Colonic mucosa (tissue), 4 donors: Measurements from ENCODE around the gene ELMOD3. TPM values are rescaled to one million over a fixed set of nuclear protein-coding genes. Genes with fewer than 3 reads are reported as not detected.

Source experiments
- DNase-seq: peaks from one replicate; pipeline ENCODE4 v3.0.0-alpha.2; 2020
- H3K27ac ChIP-seq: fragments of 200-600 bp; one replicate; pipeline ENCODE4 v1.8.0; 2021
- H3K27me3 ChIP-seq: fragments of 200-600 bp; one replicate; pipeline ENCODE4 v1.8.0; 2021
- H3K36me3 ChIP-seq: fragments of 200-600 bp; one replicate; pipeline ENCODE4 v1.8.0; 2021
- H3K4me1 ChIP-seq: fragments of 200-600 bp; one replicate; pipeline ENCODE4 v1.8.0; 2021; ENCODE audit warnings: mild to moderate bottlenecking
- H3K4me3 ChIP-seq: fragments of 200-600 bp; one replicate; pipeline ENCODE4 v1.8.0; 2021
- H3K9ac ChIP-seq, 2 donors: one replicate each; pipeline ENCODE4 v1.7.0; 2013; ENCODE audit warnings: control low read depth in 2 of 2, low read depth in 2 of 2, low read length in 2 of 2
- H3K9me3 ChIP-seq: fragments of 200-600 bp; one replicate; pipeline ENCODE4 v1.8.0; 2021
- intact Hi-C: fragments of 100-400 bp; cut with DNase I; formaldehyde crosslinking; loops from one replicate; pipeline ENCODE4 v1.14.1; 2022
- total RNA-seq, 2 donors: library from RNA; stranded (reverse); fragmentation: NEBNext Ultra II Directional in 1 of 2; extraction: Animal tissue kit (Norgen Biotek cat#: 25700) in 1 of 2; gene quantifications; one replicate each; pipeline ENCODE4 v1.2.1, GENCODE V29; 2021
- TF ChIP-seq, protein P1 (sequence below): fragments of 200-600 bp; IDR thresholded peaks from one replicate; pipeline ENCODE4 v1.8.0; 2022; ENCODE audit warnings: antibody characterized with exemption, mild to moderate bottlenecking
- donor health status: healthy.
- donor health status: DM: no; HTN: no; CAD: no.
- donor health status: DM: no; HTN: no; CAD: no.

Gene ELMOD3
- total RNA-seq, 2 donors from 2014 or later: 13.4 to 19.4 TPM

DNA sequence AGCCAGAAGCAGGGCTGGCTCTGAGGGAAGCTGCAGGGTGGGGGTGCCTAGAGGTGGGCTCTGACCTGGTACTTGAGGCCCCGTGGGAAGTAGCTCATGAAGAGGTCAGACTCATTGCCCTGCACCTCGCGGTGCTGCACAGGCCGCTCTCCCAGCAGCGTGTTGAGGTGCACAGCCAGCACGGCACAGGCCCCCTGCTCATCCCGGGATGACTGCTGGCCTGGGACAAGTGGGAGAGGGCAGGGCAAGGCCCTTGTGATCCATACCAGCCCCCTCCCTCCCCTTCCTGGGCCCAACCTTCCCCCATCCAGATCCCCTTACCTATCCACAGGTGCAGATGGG lies 46.9 kb downstream of the ELMOD3 start:
- TF ChIP-seq, protein P1, sequence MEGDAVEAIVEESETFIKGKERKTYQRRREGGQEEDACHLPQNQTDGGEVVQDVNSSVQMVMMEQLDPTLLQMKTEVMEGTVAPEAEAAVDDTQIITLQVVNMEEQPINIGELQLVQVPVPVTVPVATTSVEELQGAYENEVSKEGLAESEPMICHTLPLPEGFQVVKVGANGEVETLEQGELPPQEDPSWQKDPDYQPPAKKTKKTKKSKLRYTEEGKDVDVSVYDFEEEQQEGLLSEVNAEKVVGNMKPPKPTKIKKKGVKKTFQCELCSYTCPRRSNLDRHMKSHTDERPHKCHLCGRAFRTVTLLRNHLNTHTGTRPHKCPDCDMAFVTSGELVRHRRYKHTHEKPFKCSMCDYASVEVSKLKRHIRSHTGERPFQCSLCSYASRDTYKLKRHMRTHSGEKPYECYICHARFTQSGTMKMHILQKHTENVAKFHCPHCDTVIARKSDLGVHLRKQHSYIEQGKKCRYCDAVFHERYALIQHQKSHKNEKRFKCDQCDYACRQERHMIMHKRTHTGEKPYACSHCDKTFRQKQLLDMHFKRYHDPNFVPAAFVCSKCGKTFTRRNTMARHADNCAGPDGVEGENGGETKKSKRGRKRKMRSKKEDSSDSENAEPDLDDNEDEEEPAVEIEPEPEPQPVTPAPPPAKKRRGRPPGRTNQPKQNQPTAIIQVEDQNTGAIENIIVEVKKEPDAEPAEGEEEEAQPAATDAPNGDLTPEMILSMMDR: no peak
- Histone ChIP-seq H3K4me3 (no peak overlapping the region), H3K9ac (no peak overlapping the region), H3K27me3 (no peaks in the 10 kb centered on the region), H3K27ac (no peak overlapping the region), H3K4me1 (no peaks in the 10 kb centered on the region), H3K36me3 (no peaks in the 10 kb centered on the region), H3K9me3 (no peaks in the 10 kb centered on the region)
- no peak for DNase-seq
- intact Hi-C loops: no loop called here

DNA sequence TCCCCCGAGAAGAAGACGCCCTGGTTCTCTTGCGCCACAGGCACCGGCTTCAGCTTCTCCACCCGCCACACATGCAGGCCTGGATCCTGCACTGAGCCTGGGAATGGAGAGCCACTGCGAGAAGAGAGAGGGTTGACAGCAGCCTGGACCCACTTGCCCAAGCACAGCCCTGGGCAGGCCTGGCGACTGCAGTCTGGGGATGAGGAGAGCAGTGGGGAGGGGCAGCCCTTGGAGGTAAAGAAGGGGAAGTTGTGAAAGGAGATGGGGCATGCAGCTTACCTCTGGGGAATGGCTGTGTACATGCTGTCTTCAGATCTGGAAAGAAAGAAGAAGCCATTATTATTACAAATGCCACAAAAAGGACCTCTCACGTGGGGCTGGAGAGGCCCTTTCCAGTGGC lies 47.3 kb downstream of the ELMOD3 start:
- TF ChIP-seq, protein P1: no peak
- H3K4me1 ChIP-seq: no peaks in the 10 kb centered on the region
- no peaks in the 10 kb centered on the region for H3K9me3 ChIP-seq
- no peaks in the 10 kb centered on the region for H3K27me3 ChIP-seq
- intact Hi-C loops: no loop called here
- DNase-seq: no peak
- no peak overlapping the region for H3K4me3 ChIP-seq
- H3K27ac ChIP-seq: no peak overlapping the region
- no peak overlapping the region for H3K9ac ChIP-seq
- H3K36me3 ChIP-seq: no peaks in the 10 kb centered on the region

DNA sequence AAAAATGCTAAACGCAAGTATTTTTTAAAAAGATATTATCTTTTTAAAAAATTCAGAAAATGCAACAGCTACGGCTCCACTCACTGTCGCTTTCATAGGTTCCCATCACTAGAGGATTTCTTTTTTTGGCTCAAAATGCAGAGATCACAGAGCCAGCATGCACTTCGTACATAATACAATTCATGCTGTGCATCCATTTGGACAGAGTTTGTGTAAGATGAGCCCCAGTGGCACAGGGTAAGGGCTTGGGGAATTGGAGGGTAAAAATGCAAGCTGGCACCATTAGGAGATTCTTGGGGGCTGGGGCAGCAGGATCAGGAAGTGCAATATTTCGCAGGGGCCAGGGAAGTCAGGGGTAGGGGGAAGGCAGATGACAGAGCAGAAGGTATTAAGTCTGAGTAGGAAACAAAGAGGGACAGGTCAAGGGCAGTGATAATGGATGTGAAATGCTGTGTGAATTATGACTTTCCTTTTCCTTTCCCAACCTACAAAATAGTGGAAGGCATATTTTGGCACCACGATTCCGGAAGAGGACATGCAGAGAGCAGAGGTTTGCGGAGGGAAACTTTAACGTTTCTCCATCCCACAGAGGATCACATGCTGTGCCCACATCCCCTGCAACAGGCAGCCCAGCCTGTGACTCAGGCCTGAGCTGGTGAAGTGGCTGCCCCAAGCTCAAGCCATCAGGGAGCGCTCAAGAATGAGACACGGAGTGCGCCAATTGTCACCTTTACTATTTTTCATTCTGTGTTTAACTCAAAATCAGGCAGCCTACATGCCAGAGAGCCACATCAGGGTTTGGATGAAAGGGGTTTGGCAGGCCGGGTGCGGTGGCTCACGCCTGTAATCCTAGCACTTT lies 50.9 kb downstream of the ELMOD3 start:
- Histone ChIP-seq H3K4me1 (peaks cover 12% of the 10 kb centered on the region), H3K9ac (no peak overlapping the region), H3K27me3 (no peaks in the 10 kb centered on the region), H3K9me3 (no peaks in the 10 kb centered on the region), H3K36me3 (no peaks in the 10 kb centered on the region), H3K4me3 (no peak overlapping the region), H3K27ac (peak overlapping the region; percentile 15)
- intact Hi-C loops: no loop called here
- TF ChIP-seq, protein P1: no peak
- peak; percentile 51 for DNase-seq

DNA sequence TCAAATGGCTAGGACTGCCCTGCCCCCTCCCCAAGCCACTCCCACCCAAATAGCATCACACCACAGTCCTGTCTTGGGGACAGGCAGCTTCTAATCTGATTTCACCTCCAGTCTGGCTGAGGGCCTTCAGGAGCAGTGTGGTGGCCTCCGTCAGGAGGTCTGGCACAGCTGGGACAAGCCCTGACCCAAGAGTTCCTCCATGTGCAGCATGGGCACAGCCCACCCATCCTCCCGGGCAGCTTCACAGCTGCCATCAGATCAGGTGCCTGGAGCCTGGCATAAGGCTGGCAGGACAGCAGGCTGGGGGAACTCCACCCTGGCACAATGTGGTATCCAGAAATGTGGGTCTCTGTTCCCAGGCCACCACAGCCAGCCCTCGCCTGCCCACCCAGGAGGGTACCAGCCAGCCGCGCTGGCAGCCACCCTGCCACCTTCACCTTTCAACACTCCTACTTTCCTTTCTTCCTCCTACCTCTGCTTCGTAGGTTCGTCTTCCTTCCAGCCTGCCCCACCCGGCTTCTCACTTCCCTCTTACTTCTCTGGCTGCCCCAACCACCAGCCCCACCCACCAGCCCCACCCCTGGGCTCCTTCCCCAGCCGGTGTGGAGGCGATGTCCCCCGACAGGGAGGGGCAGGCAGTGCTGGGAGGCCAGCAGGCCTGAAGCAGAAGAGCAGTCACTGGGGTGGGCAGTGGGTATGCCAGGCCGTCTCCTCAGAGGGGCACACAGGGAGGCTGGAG lies 55.4 kb downstream of the ELMOD3 start, which contains the start of gene CAPG:
TSS of gene CAPG (minus strand) at position 522 of the 739 bp plus-strand sequence. CDS start 8,221 bp downstream, outside the sequence.
- TF ChIP-seq, protein P1: no peak
- intact Hi-C loops: no loop called here
- H3K9ac ChIP-seq: peak within 1 kb of the TSS; percentile 70 to 87

DNA sequence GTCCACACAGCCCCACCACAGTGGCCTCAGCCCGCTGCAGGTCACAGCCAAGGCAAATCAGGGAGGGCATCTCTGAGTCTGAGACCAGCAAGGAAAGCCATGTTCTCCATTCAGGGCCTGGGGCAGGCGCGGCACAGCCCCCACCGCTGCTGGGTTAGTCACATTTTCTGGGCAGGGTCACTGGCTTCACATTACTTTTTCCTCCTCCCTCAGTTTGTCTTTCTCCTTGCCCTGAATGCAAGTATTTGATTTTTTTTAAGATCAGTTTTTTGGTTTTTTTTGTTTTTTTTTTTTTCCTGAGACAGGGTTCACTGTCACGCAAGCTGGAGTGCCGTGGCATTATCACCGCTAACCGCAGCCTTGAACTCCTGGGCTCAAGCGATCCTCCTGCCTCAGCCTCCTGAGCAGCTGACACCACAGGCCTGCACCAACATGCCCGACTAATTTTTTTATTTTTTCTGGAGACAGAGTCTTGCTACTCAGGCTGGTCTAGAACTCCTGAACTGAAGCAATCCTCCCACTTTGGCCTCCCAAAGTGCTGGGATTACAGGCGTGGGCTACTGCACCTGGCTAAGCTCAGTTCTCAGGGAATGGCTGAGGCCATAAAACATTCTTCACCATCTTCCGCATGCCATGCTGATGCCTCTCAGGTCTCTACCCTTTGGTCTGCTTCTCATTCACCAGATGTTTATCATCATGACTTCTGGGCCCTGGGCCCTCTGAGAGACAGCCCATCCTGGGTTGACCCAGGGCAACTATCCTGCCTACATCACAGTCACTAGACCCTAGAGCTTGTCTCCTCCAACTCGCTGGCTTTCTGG lies 56.2 kb downstream of the ELMOD3 start:
- no peak for DNase-seq
- Histone ChIP-seq H3K9ac (peak overlapping the region; percentile 32 to 87), H3K27me3 (no peaks in the 10 kb centered on the region), H3K9me3 (no peaks in the 10 kb centered on the region), H3K36me3 (no peaks in the 10 kb centered on the region), H3K27ac (peak overlapping the region; percentile 87), H3K4me3 (no peak overlapping the region), H3K4me1 (peaks cover 17% of the 10 kb centered on the region)
- TF ChIP-seq, protein P1: no peak
- intact Hi-C loops: no loop called here

More for the DNA sequence above, 55.4 kb downstream of the ELMOD3 start, which contains the start of gene CAPG:
- peak within 1 kb of the TSS; percentile 20 for H3K4me3 ChIP-seq
- H3K27ac ChIP-seq: peak within 1 kb of the TSS; percentile 87
- no peaks in the 10 kb centered on the region for H3K27me3 ChIP-seq
- no peaks in the 10 kb centered on the region for H3K9me3 ChIP-seq
- no peaks in the 10 kb centered on the region for H3K36me3 ChIP-seq
- peaks cover 17% of the 10 kb centered on the region for H3K4me1 ChIP-seq
- peak; percentile 97 for DNase-seq
